ENCODE data around the gene EXT2.

EXT2 gene

GRCh38 chr11:44217432-44217831 lies 122.0 kb downstream of the EXT2 start:
- no peak for DNase-seq (ENCODE audit: low read depth)
- TF ChIP-seq MAX (IDR thresholded peaks at IDR 0.05; ENCODE audit: low read depth, low read length) (no peak), MYC (IDR thresholded peaks at IDR 0.05; ENCODE audit: low read depth, low read length) (no peak), CTCF (IDR thresholded peaks at IDR 0.05; ENCODE audit: low read depth, low read length) (no peak)
- no peak overlapping the region for H3K4me3 ChIP-seq (ENCODE audit: low read depth, low read length)

GRCh38 chr11:44219830-44220796 lies 124.6 kb downstream of the EXT2 start:
- TF ChIP-seq MAX (IDR thresholded peaks at IDR 0.05; ENCODE audit: low read depth, low read length) = no peak
- TF ChIP-seq MYC (IDR thresholded peaks at IDR 0.05; ENCODE audit: low read depth, low read length) = no peak
- TF ChIP-seq POLR2A (IDR thresholded peaks at IDR 0.05; ENCODE audit: extremely low read depth, insufficient read length) = no peak
- no peak for TF ChIP-seq CTCF (IDR thresholded peaks at IDR 0.05; ENCODE audit: low read depth, low read length)
- no peak overlapping the region for H3K4me3 ChIP-seq (ENCODE audit: low read depth, low read length)
- DNase-seq (ENCODE audit: low read depth) = no peak

- H3K4me3 ChIP-seq (ENCODE audit: low read depth, low read length) = no peak overlapping the region
- no peak for DNase-seq (ENCODE audit: low read depth)
- no peak for TF ChIP-seq POLR2A (IDR thresholded peaks at IDR 0.05; ENCODE audit: extremely low read depth, insufficient read length)
- no peak for TF ChIP-seq MYC (IDR thresholded peaks at IDR 0.05; ENCODE audit: low read depth, low read length)
- no peak for TF ChIP-seq MAX (IDR thresholded peaks at IDR 0.05; ENCODE audit: low read depth, low read length)
- TF ChIP-seq CTCF (IDR thresholded peaks at IDR 0.05; ENCODE audit: low read depth, low read length) = no peak
Observed at GRCh38 chr11:44221456-44221855, 126.0 kb downstream of the EXT2 start.

- no peak for TF ChIP-seq CTCF (IDR thresholded peaks at IDR 0.05; ENCODE audit: low read depth, low read length)
- TF ChIP-seq POLR2A (IDR thresholded peaks at IDR 0.05; ENCODE audit: extremely low read depth, insufficient read length) = no peak
- TF ChIP-seq MAX (IDR thresholded peaks at IDR 0.05; ENCODE audit: low read depth, low read length) = no peak
- TF ChIP-seq MYC (IDR thresholded peaks at IDR 0.05; ENCODE audit: low read depth, low read length) = no peak
- no peak for DNase-seq (ENCODE audit: low read depth)
- no peak overlapping the region for H3K4me3 ChIP-seq (ENCODE audit: low read depth, low read length)
Observed at GRCh38 chr11:44221992-44222391, 126.5 kb downstream of the EXT2 start.

- no peak for DNase-seq (ENCODE audit: low read depth)
- H3K4me3 ChIP-seq (ENCODE audit: low read depth, low read length) = no peak overlapping the region
- TF ChIP-seq CTCF (IDR thresholded peaks at IDR 0.05; ENCODE audit: low read depth, low read length) = no peak
- no peak for TF ChIP-seq POLR2A (IDR thresholded peaks at IDR 0.05; ENCODE audit: extremely low read depth, insufficient read length)
- TF ChIP-seq MYC (IDR thresholded peaks at IDR 0.05; ENCODE audit: low read depth, low read length) = no peak
- TF ChIP-seq MAX (IDR thresholded peaks at IDR 0.05; ENCODE audit: low read depth, low read length) = no peak
Observed at GRCh38 chr11:44223238-44223637, 127.8 kb downstream of the EXT2 start.

All from NB4 (cell line).